GM12874 (cell line): ENCODE results near the gene KCNH6.

Experiments
- TF ChIP-seq, protein P1 (sequence below): IDR thresholded peaks from 2 replicates; pipeline ENCODE4 v1.5.1; 2011; ENCODE audit warnings: low read depth, mild to moderate bottlenecking, control low read depth, low read length, moderate library complexity; ENCODE audit not compliant: insufficient read depth

The KCNH6 gene, protein sequence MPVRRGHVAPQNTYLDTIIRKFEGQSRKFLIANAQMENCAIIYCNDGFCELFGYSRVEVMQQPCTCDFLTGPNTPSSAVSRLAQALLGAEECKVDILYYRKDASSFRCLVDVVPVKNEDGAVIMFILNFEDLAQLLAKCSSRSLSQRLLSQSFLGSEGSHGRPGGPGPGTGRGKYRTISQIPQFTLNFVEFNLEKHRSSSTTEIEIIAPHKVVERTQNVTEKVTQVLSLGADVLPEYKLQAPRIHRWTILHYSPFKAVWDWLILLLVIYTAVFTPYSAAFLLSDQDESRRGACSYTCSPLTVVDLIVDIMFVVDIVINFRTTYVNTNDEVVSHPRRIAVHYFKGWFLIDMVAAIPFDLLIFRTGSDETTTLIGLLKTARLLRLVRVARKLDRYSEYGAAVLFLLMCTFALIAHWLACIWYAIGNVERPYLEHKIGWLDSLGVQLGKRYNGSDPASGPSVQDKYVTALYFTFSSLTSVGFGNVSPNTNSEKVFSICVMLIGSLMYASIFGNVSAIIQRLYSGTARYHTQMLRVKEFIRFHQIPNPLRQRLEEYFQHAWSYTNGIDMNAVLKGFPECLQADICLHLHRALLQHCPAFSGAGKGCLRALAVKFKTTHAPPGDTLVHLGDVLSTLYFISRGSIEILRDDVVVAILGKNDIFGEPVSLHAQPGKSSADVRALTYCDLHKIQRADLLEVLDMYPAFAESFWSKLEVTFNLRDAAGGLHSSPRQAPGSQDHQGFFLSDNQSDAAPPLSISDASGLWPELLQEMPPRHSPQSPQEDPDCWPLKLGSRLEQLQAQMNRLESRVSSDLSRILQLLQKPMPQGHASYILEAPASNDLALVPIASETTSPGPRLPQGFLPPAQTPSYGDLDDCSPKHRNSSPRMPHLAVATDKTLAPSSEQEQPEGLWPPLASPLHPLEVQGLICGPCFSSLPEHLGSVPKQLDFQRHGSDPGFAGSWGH

DNA sequence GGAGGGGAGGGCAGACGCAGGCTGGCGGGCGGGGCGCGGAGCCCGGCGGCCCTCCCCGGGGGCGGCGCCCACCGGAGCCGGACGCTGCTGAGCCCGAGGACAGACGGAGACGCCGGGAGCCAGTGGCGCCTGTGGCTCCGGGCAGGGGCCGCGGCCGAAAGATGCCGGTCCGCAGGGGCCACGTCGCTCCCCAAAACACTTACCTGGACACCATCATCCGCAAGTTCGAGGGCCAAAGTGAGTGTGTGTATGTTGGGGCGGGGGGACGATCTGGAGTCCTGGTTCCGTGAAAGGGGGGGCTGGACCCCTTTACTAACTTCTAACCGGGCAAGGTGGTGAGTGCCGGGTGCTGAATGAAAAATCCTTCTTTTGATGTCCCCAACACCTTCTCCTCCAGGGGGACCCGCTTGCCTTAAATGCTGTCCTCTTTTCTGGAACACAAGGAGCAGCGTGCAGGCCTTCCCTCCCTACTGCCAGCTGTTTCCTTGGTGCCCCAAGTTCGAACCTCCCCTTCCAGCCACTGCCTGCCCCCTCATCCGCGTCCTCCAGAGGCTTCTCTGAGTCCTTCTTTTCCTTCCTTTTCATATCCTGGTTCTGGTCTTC, at the start of gene KCNH6:
KCNH6 (plus strand) TSS at position 106 of the 603 bp plus-strand sequence; CDS start at position 162, 56 bp downstream.
- TF ChIP-seq, protein P1, sequence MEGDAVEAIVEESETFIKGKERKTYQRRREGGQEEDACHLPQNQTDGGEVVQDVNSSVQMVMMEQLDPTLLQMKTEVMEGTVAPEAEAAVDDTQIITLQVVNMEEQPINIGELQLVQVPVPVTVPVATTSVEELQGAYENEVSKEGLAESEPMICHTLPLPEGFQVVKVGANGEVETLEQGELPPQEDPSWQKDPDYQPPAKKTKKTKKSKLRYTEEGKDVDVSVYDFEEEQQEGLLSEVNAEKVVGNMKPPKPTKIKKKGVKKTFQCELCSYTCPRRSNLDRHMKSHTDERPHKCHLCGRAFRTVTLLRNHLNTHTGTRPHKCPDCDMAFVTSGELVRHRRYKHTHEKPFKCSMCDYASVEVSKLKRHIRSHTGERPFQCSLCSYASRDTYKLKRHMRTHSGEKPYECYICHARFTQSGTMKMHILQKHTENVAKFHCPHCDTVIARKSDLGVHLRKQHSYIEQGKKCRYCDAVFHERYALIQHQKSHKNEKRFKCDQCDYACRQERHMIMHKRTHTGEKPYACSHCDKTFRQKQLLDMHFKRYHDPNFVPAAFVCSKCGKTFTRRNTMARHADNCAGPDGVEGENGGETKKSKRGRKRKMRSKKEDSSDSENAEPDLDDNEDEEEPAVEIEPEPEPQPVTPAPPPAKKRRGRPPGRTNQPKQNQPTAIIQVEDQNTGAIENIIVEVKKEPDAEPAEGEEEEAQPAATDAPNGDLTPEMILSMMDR = no peak

DNA sequence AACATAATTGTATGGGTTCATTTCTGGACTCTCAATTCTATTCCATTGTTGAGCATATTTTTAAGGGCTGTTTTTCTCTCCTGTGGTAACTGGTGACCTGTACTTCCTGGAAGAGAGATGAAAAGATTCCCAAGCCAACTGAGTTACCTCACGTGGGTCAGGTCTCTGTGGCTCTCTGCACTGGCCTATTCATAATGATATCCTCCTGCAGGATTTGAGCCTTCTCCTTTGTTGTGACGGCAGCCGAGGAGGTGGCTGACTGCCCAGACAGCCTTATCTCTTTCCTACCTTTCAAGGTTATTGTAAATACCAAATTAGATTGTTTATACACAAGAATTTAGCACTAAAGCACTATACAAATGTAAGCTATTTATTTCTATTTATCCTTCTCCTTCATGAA, 49.0 kb upstream of the KCNH6 start:
- TF ChIP-seq, protein P1 = no peak

DNA sequence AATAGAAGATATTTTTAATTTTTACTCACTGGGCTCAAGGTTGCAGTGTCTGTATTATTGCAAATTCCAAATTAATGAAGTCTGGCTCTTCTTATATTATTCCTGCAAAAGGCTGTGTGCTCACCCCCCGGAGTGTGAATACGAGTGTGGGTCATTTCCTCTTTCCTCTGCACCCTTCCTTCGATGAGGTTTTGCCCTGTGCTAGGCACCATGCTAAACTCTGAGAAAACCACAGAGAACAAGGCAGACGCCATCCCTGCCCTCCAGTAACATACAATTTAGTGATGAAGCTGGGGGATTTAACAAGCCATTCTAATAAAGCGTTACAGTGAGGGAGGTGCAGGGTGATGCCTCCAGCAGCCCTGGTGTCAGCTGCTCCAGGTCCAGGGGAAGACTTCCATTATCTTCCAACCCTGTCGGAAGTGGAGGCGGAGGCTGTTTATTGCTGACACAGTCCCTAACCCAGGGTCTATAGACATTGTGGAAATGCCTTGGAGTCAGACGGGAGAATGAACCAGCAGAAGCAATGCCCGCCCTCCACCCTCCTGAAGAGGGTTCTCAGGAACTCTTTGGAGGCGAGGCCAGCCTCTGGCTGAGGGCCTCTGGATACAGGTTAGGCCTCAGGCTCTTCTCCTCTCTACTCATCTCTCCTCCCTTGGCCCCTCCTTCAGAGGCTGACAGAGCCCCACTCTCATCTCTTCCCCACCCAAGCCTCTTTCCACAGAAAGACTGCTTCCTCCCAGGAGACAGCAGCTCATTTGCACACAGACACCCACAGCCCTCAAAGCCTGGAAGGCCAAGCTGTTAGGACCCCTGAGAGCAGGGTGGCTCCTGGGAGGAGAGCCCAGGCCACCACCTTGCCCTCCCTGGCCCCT, 48.3 kb upstream of the KCNH6 start:
- TF ChIP-seq, protein P1 = no peak

DNA sequence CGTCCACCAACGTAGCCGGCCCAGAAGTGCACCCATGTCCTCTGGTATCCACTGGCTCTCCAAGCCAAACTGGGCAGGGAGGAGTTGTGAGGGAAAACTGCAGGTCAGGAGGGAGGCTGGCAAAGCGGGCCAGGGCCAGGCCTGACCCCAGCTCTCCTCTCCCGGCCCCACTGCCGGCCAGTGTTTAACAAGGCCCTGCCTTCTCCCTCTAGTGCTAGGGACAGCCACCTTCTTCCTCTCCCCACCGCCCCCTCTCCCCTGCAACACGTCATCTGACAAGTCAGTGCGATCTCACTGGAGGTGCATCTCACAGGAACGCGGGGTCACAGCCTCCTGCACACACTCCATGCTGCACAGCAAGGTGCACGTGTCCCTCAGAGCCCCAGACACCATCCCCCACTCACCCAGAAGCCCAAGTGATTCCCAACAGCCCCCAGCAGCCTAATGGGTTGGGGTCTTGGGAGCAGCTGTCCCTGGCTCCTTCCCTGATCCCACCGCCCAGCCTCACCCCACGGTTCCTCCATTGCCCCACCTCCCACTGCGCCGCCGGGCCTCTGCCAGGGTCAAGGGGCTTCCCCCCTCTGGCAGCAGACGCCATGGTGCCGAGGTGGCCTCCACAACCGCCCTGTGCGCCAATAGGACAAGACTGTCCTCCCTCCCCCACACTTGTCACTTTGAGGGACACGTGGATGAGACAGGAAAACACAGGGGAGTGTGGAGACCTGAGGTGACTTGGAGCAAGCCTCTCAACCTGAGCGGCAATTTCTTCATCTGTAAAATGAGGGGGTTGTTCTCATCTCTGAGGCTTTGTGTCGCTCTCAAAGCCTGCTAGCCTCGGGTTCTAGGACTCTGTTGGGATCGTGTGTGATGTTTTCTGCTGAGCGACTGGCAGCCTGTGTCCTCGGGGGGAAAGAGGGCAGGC, 47.4 kb upstream of the KCNH6 start:
- TF ChIP-seq, protein P1 = no peak

DNA sequence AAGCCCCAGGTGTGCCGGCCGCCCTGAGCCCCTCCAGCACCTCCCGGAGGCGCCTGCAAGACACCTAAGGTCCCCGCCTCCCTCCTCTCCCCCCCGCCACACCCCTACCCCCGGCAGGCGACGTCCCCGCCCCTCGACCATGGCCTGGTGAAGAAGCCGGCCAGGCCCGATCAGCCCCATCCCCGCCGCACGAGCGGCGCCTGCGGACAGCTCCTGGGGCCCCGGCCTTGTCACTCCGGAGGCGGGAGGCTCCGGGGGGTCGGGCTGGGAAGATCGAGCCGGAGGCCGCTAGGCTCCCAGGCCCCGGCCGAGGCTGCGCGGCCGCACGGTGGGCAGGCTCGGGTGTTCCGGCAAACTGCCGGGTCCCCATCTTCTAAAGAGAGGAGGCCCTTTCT, 46.7 kb upstream of the KCNH6 start:
- TF ChIP-seq, protein P1 = no peak

DNA sequence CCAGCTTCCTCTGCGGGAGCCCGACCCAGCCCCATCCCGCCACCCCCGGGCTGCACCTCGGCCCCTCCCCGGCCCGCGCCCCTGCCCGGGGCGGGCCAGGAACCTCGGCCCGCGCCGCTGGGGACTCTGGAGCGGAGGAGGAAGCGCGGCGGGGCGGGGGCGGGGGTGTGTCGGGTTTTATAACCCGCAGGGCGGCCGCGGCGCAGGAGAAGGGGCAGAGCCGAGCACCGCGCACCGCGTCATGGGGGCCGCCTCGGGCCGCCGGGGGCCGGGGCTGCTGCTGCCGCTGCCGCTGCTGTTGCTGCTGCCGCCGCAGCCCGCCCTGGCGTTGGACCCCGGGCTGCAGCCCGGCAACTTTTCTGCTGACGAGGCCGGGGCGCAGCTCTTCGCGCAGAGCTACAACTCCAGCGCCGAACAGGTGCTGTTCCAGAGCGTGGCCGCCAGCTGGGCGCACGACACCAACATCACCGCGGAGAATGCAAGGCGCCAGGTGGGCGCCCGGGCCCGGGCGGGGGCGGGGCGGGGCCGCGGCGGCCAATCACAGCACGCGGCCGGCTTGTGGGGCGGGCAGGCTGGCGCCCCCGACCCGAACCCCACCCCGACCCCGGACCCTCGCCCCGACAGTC, 46.2 kb upstream of the KCNH6 start, which contains the start of gene ACE:
ACE (plus strand) TSS at position 208 of the 626 bp plus-strand sequence; CDS start at position 242, 34 bp downstream.
- TF ChIP-seq, protein P1 = no peak
